ENCODE data around the gene LPAR5.
"Not testable (repeated sequence)": the region's sequence is repeated elsewhere in the genome, so short reads cannot be mapped to it uniquely, and the experiment has no call there.

LPAR5 gene

GRCh38 chr12:6607751-6608591, 27.8 kb downstream of the LPAR5 start:
- DNase-seq (ENCODE audit: low spot score) (peak; percentile 92), FAIRE-seq (peak; percentile 96)

GRCh38 chr12:6606331-6607131, 29.2 kb downstream of the LPAR5 start:
- FAIRE-seq (peak; percentile 85), DNase-seq (ENCODE audit: low spot score) (peak; percentile 42)

GRCh38 chr12:6605421-6606330, 30.1 kb downstream of the LPAR5 start:
- no peak for DNase-seq (ENCODE audit: low spot score)
- FAIRE-seq = no peak

GRCh38 chr12:6604259-6605029, 31.3 kb downstream of the LPAR5 start:
- DNase-seq (ENCODE audit: low spot score) (no peak), FAIRE-seq (no peak)

GRCh38 chr12:6603095-6603567, 32.6 kb downstream of the LPAR5 start:
- FAIRE-seq (peak; percentile 30), DNase-seq (ENCODE audit: low spot score) (peak; percentile 72)

GRCh38 chr12:6602526-6602925, 33.2 kb downstream of the LPAR5 start:
- DNase-seq (ENCODE audit: low spot score) (no peak), FAIRE-seq (no peak)

DNA sequence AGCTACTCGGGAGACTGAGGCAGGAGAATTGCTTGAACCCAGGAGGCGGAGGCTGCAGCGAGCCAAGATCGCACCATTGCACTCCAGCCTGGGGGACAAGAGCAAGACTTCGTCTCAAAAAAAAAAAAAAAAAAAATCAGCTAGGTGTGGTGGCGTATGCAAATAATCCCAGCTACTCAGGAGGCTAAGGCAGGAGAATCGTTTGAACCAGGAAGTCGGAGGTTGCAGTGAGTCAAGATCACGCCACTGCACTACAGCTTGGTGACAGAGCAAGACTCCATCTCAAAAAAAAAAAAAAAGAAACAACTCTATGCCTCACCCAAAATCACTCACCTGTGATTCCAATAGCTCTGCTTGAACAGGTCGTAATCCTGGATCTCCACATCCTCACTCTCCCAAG, 40.1 kb downstream of the LPAR5 start:
- not testable (repeated sequence) for FAIRE-seq; DNase-seq (ENCODE audit: low spot score)

- DNase-seq (ENCODE audit: low spot score) (no peak), FAIRE-seq (no peak)
Measured at GRCh38 chr12:6592087-6592486, 43.7 kb downstream of the LPAR5 start.

DNA sequence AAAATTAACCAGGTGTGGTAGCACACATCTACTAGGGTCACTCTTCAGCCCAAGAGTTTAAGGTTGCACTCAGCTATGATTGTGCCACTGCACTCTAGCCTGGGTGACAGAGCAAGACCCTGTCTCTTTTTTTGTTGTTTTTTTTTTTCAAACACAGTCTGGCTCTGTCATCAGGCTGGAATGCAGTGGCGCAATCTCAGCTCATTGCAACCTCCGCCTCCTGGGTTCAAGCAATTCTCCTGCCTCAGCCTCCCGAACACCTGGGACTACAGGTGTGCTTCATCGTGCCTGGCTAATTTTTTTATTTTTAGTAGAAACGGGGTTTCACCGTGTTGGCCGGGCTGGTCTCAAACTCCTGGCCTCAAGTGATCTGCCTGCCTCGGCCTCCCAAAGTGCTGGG, 49.2 kb downstream of the LPAR5 start:
- not testable (repeated sequence) for FAIRE-seq; DNase-seq (ENCODE audit: low spot score)

GRCh38 chr12:6584293-6584692, 51.5 kb downstream of the LPAR5 start:
- FAIRE-seq (no peak), DNase-seq (ENCODE audit: low spot score) (no peak)

- DNase-seq (ENCODE audit: low spot score) (no peak), FAIRE-seq (no peak)
Measured at GRCh38 chr12:6582959-6583358, 52.8 kb downstream of the LPAR5 start.

DNA sequence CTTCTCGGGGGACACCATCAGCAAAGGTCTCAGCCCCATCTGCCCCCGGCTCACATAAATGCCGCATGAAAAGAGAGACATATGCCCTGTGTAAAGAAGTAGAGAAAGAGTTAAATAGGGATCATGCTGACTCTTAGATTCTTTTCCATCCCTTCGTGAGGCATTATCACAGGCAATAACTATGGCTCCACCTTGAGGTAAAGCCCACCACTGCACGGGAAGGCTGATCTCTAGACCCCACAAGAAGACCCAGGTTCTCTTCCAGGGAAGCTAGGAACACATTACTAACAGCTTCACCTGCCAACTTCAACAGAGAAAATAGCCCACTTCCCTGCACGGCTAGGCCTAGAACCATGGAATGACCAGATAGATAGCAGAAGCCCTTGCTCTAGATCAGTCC, 53.6 kb downstream of the LPAR5 start:
- FAIRE-seq (no peak), DNase-seq (ENCODE audit: low spot score) (no peak)

DNA sequence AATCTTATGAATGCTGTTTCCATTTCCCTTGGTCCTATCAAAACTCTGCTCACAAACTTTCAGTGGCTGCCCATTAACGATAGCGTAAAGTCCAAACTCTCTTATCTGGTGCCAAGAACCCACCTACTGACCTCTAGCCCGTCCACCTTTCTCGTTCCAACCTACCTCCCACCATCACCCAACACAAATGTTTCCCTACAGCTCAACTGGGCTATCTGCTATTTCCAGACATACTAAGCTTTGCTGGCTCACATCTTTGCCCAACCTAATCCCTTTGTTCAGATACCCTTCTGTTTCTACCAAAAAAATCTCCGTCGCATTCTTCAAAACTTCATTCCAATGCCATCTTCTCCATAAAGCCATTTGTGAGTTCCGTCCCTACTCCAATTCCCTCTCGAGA, 60.1 kb downstream of the LPAR5 start:
- FAIRE-seq (no peak), DNase-seq (ENCODE audit: low spot score) (no peak)

- FAIRE-seq (no peak), DNase-seq (ENCODE audit: low spot score) (no peak)
Measured at GRCh38 chr12:6574576-6575295, 61.0 kb downstream of the LPAR5 start.

DNA sequence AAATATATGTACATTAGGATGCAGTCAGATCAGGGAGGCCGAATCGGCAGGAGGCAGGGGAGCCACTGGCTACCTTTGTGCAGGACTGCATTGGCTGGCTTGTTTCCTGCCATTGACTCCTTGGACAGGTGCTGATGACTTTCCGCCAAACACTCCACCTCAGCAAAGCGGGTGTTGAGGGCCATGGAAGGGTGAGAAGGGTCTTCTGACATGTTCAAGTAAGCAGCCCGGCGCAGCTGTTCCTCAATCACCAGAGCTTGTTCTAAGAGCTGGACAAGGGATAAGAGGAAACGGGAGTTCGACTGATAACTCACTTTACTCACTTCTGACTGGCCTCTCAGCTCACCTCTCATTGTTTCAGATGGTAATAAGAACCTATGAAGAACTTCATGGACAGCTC, 62.8 kb downstream of the LPAR5 start:
- DNase-seq (ENCODE audit: low spot score) (no peak), FAIRE-seq (no peak)

GRCh38 chr12:6570264-6570887, 65.4 kb downstream of the LPAR5 start:
- FAIRE-seq (no peak), DNase-seq (ENCODE audit: low spot score) (peak; percentile 68)

- FAIRE-seq = no peak
Measured at GRCh38 chr12:6569786-6570185, 66.0 kb downstream of the LPAR5 start.

GRCh38 chr12:6569312-6569711, 66.4 kb downstream of the LPAR5 start:
- DNase-seq (ENCODE audit: low spot score) = no peak

More at GRCh38 chr12:6569786-6570185, 66.0 kb downstream of the LPAR5 start:
- DNase-seq (ENCODE audit: low spot score) = no peak

More at GRCh38 chr12:6569312-6569711, 66.4 kb downstream of the LPAR5 start:
- no peak for FAIRE-seq
